IPS-15b (cell line): ENCODE results near the gene SYNE1.

Experiments
- H3K27me3 ChIP-seq: one replicate; pipeline ENCODE4 v1.6.1; 2013; ENCODE audit warnings: low read length; ENCODE audit not compliant: control insufficient read depth, insufficient read depth
- H3K36me3 ChIP-seq: one replicate; pipeline ENCODE4 v1.6.1; 2013; ENCODE audit warnings: low read length; ENCODE audit not compliant: control insufficient read depth, insufficient read depth
- H3K4me1 ChIP-seq: one replicate; pipeline ENCODE4 v1.6.1; 2013; ENCODE audit warnings: mild to moderate bottlenecking, low read length; ENCODE audit not compliant: control insufficient read depth, insufficient read depth
- H3K4me3 ChIP-seq: one replicate; pipeline ENCODE4 v1.5.1; 2013; ENCODE audit warnings: low read depth, low read length
- H3K9ac ChIP-seq: one replicate; pipeline ENCODE4 v1.6.1; 2013; ENCODE audit warnings: low read depth, mild to moderate bottlenecking, low read length
- H3K9me3 ChIP-seq: one replicate; pipeline ENCODE4 v1.6.1; 2013; ENCODE audit warnings: mild to moderate bottlenecking, low read length; ENCODE audit not compliant: control insufficient read depth, insufficient read depth

Gene SYNE1

DNA sequence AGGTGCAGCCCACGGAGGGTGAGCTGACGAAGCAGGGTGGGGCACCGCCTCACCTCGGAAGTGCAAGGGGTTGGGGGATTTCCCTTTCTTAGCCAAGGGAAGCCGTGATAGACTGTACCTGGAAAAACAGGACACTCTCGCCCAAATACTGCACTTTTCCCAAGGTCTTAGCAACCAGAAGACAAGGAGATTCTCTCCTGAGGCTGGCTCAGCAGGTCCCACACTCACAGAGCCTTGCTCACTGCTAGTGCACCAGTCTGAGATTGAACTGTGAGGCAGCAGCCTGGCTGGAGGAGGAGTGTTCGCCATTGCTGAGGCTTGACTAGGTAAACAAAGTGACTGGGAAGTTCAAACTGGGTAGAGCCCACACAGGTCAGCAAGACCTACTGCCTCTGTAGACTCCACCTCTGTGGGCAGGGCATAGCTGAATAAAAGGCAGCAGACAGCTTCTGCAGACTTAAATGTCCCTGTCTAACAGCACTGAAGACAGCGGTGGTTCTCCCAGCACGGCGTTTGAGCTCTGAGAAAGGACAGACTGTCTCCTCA lies 28.0 kb downstream of the SYNE1 start:
- Histone ChIP-seq H3K9me3 (no peaks in the 10 kb centered on the region), H3K4me3 (no peak overlapping the region), H3K9ac (no peak overlapping the region), H3K36me3 (no peaks in the 10 kb centered on the region), H3K27me3 (no peaks in the 10 kb centered on the region), H3K4me1 (no peaks in the 10 kb centered on the region)

DNA sequence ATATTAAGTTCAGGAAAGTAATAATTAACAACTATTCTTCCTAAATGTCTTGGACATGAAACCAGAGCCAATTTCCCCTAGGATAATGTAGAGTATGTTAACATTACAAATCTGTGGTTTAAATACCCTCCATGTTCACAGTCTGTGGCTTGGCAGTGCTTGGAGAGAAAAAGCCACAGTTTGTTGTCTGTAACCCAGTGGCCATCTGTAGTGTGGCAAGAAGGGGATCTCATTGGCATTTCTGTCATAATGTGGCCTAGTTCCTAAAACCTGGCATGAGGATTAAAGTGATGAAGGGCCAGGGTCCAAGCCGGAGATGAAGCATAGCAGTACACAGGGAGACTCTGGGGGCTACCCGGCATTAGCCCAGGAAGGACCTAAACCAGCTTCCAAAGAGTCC lies 31.2 kb downstream of the SYNE1 start:
- H3K27me3 ChIP-seq, result no peaks in the 10 kb centered on the region
- no peak overlapping the region for H3K9ac ChIP-seq
- H3K4me3 ChIP-seq, result no peak overlapping the region
- H3K4me1 ChIP-seq, result peaks cover under 1% of the 10 kb centered on the region
- H3K9me3 ChIP-seq, result no peaks in the 10 kb centered on the region
- H3K36me3 ChIP-seq, result no peaks in the 10 kb centered on the region

DNA sequence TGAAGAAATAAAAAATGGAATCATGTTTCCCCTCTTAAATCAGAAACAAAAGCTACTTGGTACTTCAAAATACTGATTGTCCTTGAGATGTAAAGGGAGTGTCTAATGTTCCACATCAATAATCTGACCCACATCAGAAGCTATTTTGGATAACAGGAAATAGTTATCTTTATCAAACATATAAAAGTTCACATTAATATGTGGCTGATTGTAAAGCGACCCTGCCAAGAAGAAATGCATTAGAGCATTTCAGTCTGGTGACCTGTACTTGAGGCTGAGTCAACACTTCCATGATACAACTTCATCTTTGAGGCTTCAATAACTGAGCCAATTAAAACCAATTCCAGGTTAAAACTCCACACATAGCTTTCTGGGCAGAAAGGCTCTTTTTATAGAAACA lies 31.8 kb downstream of the SYNE1 start:
- no peaks in the 10 kb centered on the region for H3K27me3 ChIP-seq
- H3K4me3 ChIP-seq, result no peak overlapping the region
- no peaks in the 10 kb centered on the region for H3K36me3 ChIP-seq
- no peaks in the 10 kb centered on the region for H3K9me3 ChIP-seq
- peaks cover 4% of the 10 kb centered on the region for H3K4me1 ChIP-seq
- H3K9ac ChIP-seq, result no peak overlapping the region

GRCh38 chr6:152603911-152604310 lies 33.3 kb downstream of the SYNE1 start:
- H3K36me3 ChIP-seq, result no peaks in the 10 kb centered on the region
- H3K27me3 ChIP-seq, result no peaks in the 10 kb centered on the region
- no peak overlapping the region for H3K4me3 ChIP-seq
- no peak overlapping the region for H3K9ac ChIP-seq
- no peaks in the 10 kb centered on the region for H3K9me3 ChIP-seq
- H3K4me1 ChIP-seq, result peaks cover 4% of the 10 kb centered on the region

DNA sequence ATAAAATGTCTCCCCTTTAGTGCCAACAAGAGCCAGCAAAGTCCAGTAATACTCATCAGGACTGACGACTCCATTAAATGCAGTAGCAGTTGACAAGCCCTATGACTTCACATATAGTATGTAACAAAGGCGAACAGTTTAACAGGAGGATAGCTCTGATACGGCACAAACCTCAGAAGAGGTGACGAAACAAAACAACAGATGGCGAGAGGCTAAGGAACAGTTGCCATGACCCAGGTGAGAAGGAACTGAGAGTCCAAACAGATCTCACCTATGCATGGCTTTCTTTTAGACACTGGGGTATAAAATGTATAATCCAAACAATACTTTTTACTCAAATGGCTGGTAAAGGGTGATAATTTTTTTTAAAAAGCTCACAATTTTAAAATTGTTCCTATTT lies 37.1 kb downstream of the SYNE1 start:
- no peaks in the 10 kb centered on the region for H3K9me3 ChIP-seq
- no peaks in the 10 kb centered on the region for H3K27me3 ChIP-seq
- H3K36me3 ChIP-seq, result no peaks in the 10 kb centered on the region
- no peak overlapping the region for H3K4me3 ChIP-seq
- no peak overlapping the region for H3K9ac ChIP-seq
- H3K4me1 ChIP-seq, result peaks cover 4% of the 10 kb centered on the region

- H3K4me1 ChIP-seq, result peaks cover 4% of the 10 kb centered on the region
- no peaks in the 10 kb centered on the region for H3K36me3 ChIP-seq
These were observed 38.1 kb downstream of the SYNE1 start for GRCh38 chr6:152598901-152599537.

GRCh38 chr6:152598421-152598820 lies 38.7 kb downstream of the SYNE1 start:
- no peaks in the 10 kb centered on the region for H3K27me3 ChIP-seq
- no peak overlapping the region for H3K4me3 ChIP-seq
- H3K9me3 ChIP-seq, result no peaks in the 10 kb centered on the region
- H3K9ac ChIP-seq, result no peak overlapping the region
- no peaks in the 10 kb centered on the region for H3K36me3 ChIP-seq
- peaks cover 4% of the 10 kb centered on the region for H3K4me1 ChIP-seq

More at GRCh38 chr6:152598901-152599537, 38.1 kb downstream of the SYNE1 start:
- no peaks in the 10 kb centered on the region for H3K9me3 ChIP-seq
- H3K27me3 ChIP-seq, result no peaks in the 10 kb centered on the region
- H3K9ac ChIP-seq, result no peak overlapping the region
- no peak overlapping the region for H3K4me3 ChIP-seq

- H3K9ac ChIP-seq, result no peak overlapping the region
These were observed 40.4 kb downstream of the SYNE1 start for GRCh38 chr6:152596726-152597125.

GRCh38 chr6:152595499-152595898 lies 41.7 kb downstream of the SYNE1 start:
- H3K27me3 ChIP-seq, result no peaks in the 10 kb centered on the region
- H3K4me1 ChIP-seq, result no peaks in the 10 kb centered on the region
- no peak overlapping the region for H3K4me3 ChIP-seq
- no peaks in the 10 kb centered on the region for H3K36me3 ChIP-seq
- no peak overlapping the region for H3K9ac ChIP-seq
- no peaks in the 10 kb centered on the region for H3K9me3 ChIP-seq

More at GRCh38 chr6:152596726-152597125, 40.4 kb downstream of the SYNE1 start:
- Histone ChIP-seq H3K27me3 (no peaks in the 10 kb centered on the region), H3K9me3 (no peaks in the 10 kb centered on the region), H3K4me1 (peaks cover 4% of the 10 kb centered on the region), H3K4me3 (no peak overlapping the region), H3K36me3 (no peaks in the 10 kb centered on the region)

- Histone ChIP-seq H3K4me3 (no peak overlapping the region), H3K9ac (no peak overlapping the region), H3K4me1 (no peaks in the 10 kb centered on the region), H3K27me3 (no peaks in the 10 kb centered on the region), H3K36me3 (no peaks in the 10 kb centered on the region), H3K9me3 (no peaks in the 10 kb centered on the region)
These were observed 42.5 kb downstream of the SYNE1 start for GRCh38 chr6:152594701-152595100.

DNA sequence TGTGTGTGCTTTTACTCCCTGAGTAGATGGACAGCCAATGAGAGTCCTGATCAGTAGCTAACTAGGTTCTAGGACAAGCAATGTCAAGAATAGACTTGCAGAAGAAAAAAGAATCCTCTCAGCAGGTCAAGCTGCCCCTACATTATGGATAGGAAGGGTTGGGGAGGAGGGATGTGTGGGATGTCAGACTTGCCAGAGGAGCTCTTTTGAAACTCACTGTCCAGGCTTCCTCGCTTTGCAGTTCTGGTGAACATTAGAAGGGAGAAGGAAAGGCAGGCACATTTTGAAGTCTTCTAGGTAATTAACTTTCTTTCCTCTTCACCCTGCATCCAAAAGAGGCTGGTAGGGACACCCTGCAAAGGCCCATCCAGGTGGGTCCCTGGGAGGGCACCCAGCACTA lies 48.7 kb downstream of the SYNE1 start:
- H3K9me3 ChIP-seq, result no peaks in the 10 kb centered on the region
- H3K27me3 ChIP-seq, result no peaks in the 10 kb centered on the region
- H3K9ac ChIP-seq, result no peak overlapping the region
- no peaks in the 10 kb centered on the region for H3K36me3 ChIP-seq
- H3K4me3 ChIP-seq, result no peak overlapping the region
- H3K4me1 ChIP-seq, result no peaks in the 10 kb centered on the region

GRCh38 chr6:152587473-152587872 lies 49.7 kb downstream of the SYNE1 start:
- Histone ChIP-seq H3K36me3 (no peaks in the 10 kb centered on the region), H3K9me3 (no peaks in the 10 kb centered on the region), H3K9ac (no peak overlapping the region), H3K27me3 (no peaks in the 10 kb centered on the region), H3K4me3 (no peak overlapping the region), H3K4me1 (no peaks in the 10 kb centered on the region)
